PC-3 (cell line): ENCODE data around the gene RNF26.

Experiments used
- EZH2 ChIP-seq: fragments of 300-600 bp; sonication (generic); IDR thresholded peaks from one replicate; pipeline ENCODE4 v1.6.1; 2017; ENCODE audit warnings: antibody characterized with exemption, mild to moderate bottlenecking, low read length; ENCODE audit not compliant: unreplicated experiment
- EZH2phosphoT487 ChIP-seq: fragments of 300-600 bp; sonication (generic); IDR thresholded peaks from 2 replicates; pipeline ENCODE4 v1.6.1; 2018; ENCODE audit warnings: mild to moderate bottlenecking, antibody characterized with exemption, low read length, borderline replicate concordance
- TF ChIP-seq, protein P1 (sequence below): fragments of 300-600 bp; sonication (generic); conservative IDR thresholded peaks from 2 replicates; pipeline ENCODE4 v1.5.1; 2017; ENCODE audit warnings: antibody characterized with exemption, low read depth, mild to moderate bottlenecking, low read length

DNA sequence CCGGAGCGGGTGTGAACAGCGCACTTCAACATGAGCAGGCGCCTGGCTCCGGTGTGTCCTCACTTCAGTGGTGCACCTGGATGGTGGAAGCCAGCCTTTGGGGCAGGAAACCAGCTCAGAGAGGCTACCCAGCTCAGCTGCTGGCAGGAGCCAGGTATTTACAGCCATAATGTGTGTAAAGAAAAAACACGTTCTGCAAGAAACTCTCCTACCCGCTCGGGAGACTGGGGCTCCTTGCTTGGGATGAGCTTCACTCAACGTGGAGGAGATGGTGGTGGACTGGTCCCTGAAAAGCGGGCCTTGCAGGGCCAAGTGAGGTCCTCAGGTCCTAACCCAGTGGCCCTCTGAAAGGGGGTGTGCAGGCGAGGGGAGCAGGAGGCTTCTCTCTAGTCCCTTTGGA is 24.9 kb upstream of the RNF26 start:
- TF ChIP-seq, protein P1, sequence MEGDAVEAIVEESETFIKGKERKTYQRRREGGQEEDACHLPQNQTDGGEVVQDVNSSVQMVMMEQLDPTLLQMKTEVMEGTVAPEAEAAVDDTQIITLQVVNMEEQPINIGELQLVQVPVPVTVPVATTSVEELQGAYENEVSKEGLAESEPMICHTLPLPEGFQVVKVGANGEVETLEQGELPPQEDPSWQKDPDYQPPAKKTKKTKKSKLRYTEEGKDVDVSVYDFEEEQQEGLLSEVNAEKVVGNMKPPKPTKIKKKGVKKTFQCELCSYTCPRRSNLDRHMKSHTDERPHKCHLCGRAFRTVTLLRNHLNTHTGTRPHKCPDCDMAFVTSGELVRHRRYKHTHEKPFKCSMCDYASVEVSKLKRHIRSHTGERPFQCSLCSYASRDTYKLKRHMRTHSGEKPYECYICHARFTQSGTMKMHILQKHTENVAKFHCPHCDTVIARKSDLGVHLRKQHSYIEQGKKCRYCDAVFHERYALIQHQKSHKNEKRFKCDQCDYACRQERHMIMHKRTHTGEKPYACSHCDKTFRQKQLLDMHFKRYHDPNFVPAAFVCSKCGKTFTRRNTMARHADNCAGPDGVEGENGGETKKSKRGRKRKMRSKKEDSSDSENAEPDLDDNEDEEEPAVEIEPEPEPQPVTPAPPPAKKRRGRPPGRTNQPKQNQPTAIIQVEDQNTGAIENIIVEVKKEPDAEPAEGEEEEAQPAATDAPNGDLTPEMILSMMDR: no peak
- no peak for TF ChIP-seq EZH2
- no peak for TF ChIP-seq EZH2phosphoT487
